Measurements from ENCODE around the gene PSAP. TPM values are rescaled to one million over a fixed set of nuclear protein-coding genes. Genes with fewer than 3 reads are reported as not detected.

The PSAP gene
- polyA plus RNA-seq, 1 donor from 2014 or later = 651 TPM

DNA sequence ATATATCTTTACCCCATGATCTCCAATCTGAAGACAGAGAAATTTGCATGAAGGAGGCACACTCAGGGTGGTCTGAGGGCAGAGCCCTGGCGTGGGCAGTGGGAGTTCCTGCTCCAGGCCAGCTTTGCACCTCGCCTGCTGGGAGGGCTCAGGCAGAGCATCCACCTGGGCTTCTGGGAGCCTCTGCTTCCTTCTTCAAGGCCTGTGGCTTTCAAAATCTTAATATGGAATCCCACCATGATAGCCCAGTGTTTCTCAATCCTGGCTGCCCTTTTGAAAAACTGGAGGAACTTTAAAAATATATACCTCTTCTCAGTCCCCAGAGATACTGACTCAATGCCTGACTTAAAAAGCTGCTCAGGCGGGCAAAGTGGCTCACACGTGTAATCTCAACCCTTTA lies 36.7 kb upstream of the PSAP start:
- no peaks in the 10 kb centered on the region for H3F3A ChIP-seq (ENCODE audit: insufficient read depth, low read length, poor library complexity, severe bottlenecking)
- H3K36me3 ChIP-seq (ENCODE audit: insufficient read depth, low read length) = no peaks in the 10 kb centered on the region
- no peaks in the 10 kb centered on the region for H3K79me2 ChIP-seq (replicated peaks; ENCODE audit: insufficient read depth, low read length)
- H4K20me1 ChIP-seq (ENCODE audit: insufficient read depth) = no peaks in the 10 kb centered on the region
- no peaks in the 10 kb centered on the region for H3K9me3 ChIP-seq (ENCODE audit: low read length)
- peaks cover 8% of the 10 kb centered on the region for H3K27me3 ChIP-seq (ENCODE audit: insufficient read depth, low read depth, low read length)
- no peaks in the 10 kb centered on the region for H3K9me2 ChIP-seq (ENCODE audit: insufficient read depth, low read length)
- TF ChIP-seq SMC3 (conservative IDR thresholded peaks at IDR 0.05; ENCODE audit: poor library complexity) (no peak), RAD21 (conservative IDR thresholded peaks at IDR 0.05) (no peak), MXI1 (conservative IDR thresholded peaks at IDR 0.05; ENCODE audit: poor library complexity, severe bottlenecking) (no peak), TAF1 (IDR thresholded peaks at IDR 0.05; ENCODE audit: low read depth) (no peak), EP300 (conservative IDR thresholded peaks at IDR 0.05; ENCODE audit: poor library complexity, severe bottlenecking) (no peak), POLR2AphosphoS5 (IDR thresholded peaks at IDR 0.05) (no peak), CTCF (IDR thresholded peaks at IDR 0.05; ENCODE audit: poor library complexity, severe bottlenecking) (no peak), EZH2 (IDR thresholded peaks at IDR 0.05; ENCODE audit: borderline replicate concordance, insufficient read depth, low read length, poor library complexity, severe bottlenecking) (no peak)
- TF ChIP-seq, protein P1, sequence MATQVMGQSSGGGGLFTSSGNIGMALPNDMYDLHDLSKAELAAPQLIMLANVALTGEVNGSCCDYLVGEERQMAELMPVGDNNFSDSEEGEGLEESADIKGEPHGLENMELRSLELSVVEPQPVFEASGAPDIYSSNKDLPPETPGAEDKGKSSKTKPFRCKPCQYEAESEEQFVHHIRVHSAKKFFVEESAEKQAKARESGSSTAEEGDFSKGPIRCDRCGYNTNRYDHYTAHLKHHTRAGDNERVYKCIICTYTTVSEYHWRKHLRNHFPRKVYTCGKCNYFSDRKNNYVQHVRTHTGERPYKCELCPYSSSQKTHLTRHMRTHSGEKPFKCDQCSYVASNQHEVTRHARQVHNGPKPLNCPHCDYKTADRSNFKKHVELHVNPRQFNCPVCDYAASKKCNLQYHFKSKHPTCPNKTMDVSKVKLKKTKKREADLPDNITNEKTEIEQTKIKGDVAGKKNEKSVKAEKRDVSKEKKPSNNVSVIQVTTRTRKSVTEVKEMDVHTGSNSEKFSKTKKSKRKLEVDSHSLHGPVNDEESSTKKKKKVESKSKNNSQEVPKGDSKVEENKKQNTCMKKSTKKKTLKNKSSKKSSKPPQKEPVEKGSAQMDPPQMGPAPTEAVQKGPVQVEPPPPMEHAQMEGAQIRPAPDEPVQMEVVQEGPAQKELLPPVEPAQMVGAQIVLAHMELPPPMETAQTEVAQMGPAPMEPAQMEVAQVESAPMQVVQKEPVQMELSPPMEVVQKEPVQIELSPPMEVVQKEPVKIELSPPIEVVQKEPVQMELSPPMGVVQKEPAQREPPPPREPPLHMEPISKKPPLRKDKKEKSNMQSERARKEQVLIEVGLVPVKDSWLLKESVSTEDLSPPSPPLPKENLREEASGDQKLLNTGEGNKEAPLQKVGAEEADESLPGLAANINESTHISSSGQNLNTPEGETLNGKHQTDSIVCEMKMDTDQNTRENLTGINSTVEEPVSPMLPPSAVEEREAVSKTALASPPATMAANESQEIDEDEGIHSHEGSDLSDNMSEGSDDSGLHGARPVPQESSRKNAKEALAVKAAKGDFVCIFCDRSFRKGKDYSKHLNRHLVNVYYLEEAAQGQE (IDR thresholded peaks at IDR 0.05; ENCODE audit: borderline replicate concordance) = no peak
- H2AFZ ChIP-seq (ENCODE audit: low read depth, low read length) = no peak overlapping the region
- no peak overlapping the region for H3K9ac ChIP-seq (ENCODE audit: low read length)
- no peak overlapping the region for H3K4me3 ChIP-seq (ENCODE audit: low read length)
- no peak overlapping the region for H3K27ac ChIP-seq (ENCODE audit: low read length)
- no peak overlapping the region for H3K4me2 ChIP-seq (ENCODE audit: low read length)

- Histone ChIP-seq H2AFZ (ENCODE audit: low read depth, low read length) (no peak overlapping the region), H3K9ac (ENCODE audit: low read length) (no peak overlapping the region), H4K20me1 (ENCODE audit: insufficient read depth) (no peaks in the 10 kb centered on the region), H3F3A (ENCODE audit: insufficient read depth, low read length, poor library complexity, severe bottlenecking) (no peaks in the 10 kb centered on the region), H3K9me2 (ENCODE audit: insufficient read depth, low read length) (no peaks in the 10 kb centered on the region), H3K36me3 (ENCODE audit: insufficient read depth, low read length) (no peaks in the 10 kb centered on the region), H3K4me3 (ENCODE audit: low read length) (no peak overlapping the region), H3K4me2 (ENCODE audit: low read length) (no peak overlapping the region), H3K9me3 (ENCODE audit: low read length) (no peaks in the 10 kb centered on the region), H3K79me2 (replicated peaks; ENCODE audit: insufficient read depth, low read length) (no peaks in the 10 kb centered on the region), H3K27ac (ENCODE audit: low read length) (no peak overlapping the region), H3K27me3 (ENCODE audit: insufficient read depth, low read depth, low read length) (no peaks in the 10 kb centered on the region)
- TF ChIP-seq TAF1 (IDR thresholded peaks at IDR 0.05; ENCODE audit: low read depth) (no peak), CTCF (IDR thresholded peaks at IDR 0.05; ENCODE audit: poor library complexity, severe bottlenecking) (no peak), EP300 (conservative IDR thresholded peaks at IDR 0.05; ENCODE audit: poor library complexity, severe bottlenecking) (no peak), POLR2AphosphoS5 (IDR thresholded peaks at IDR 0.05) (no peak), MXI1 (conservative IDR thresholded peaks at IDR 0.05; ENCODE audit: poor library complexity, severe bottlenecking) (no peak), RAD21 (conservative IDR thresholded peaks at IDR 0.05) (no peak), EZH2 (IDR thresholded peaks at IDR 0.05; ENCODE audit: borderline replicate concordance, insufficient read depth, low read length, poor library complexity, severe bottlenecking) (no peak), SMC3 (conservative IDR thresholded peaks at IDR 0.05; ENCODE audit: poor library complexity) (no peak)
- TF ChIP-seq, protein P1 (IDR thresholded peaks at IDR 0.05; ENCODE audit: borderline replicate concordance) = no peak
Observed at GRCh38 chr10:71882813-71883659, 32.0 kb upstream of the PSAP start.

All from neural cell (in vitro differentiated cells).